DND-41 (cell line): ENCODE data around the gene OLFML1.

Experiments used
- ATAC-seq: fragments of 200-7000 bp; cut with Tn5 transposase; 3 replicates; pipeline ENCODE4 v1.9.1; 2021; ENCODE audit warnings: low read depth; ENCODE audit not compliant: insufficient read depth
- DNase-seq: peaks from one replicate; pipeline ENCODE4 v3.0.0-alpha.2; 2020
- H2AFZ ChIP-seq: 2 replicates; pipeline ENCODE4 v1.6.0; 2012; ENCODE audit warnings: low read depth, low read length
- H3K27ac ChIP-seq: 2 replicates; pipeline ENCODE4 v1.5.1; 2012; ENCODE audit warnings: low read length, inconsistent platforms
- H3K27me3 ChIP-seq: fragments of 200-600 bp; sonication (generic); 2 replicates; pipeline ENCODE4 v1.6.0; 2012; ENCODE audit warnings: low read length, mild to moderate bottlenecking, inconsistent platforms; ENCODE audit not compliant: insufficient read depth, poor library complexity
- H3K36me3 ChIP-seq: 2 replicates; pipeline ENCODE4 v1.5.1; 2012; ENCODE audit warnings: low read length, inconsistent platforms; ENCODE audit not compliant: insufficient read depth
- H3K4me1 ChIP-seq: 2 replicates; pipeline ENCODE4 v1.5.1; 2012; ENCODE audit warnings: mild to moderate bottlenecking, low read length; ENCODE audit not compliant: insufficient read depth
- H3K4me2 ChIP-seq: 2 replicates; pipeline ENCODE4 v1.6.0; 2012; ENCODE audit warnings: mild to moderate bottlenecking, moderate library complexity, low read length, inconsistent platforms; ENCODE audit not compliant: insufficient read depth
- H3K4me3 ChIP-seq, 2 experiments: fragments of 200-600 bp in 1 of 2; shearing (Covaris generic) in 1 of 2; 2 replicates each; pipeline ENCODE4 v1.5.1; 2012 to 2016; ENCODE audit warnings: inconsistent platforms in 2 of 2, low read length in 2 of 2, mild to moderate bottlenecking in 2 of 2, low read depth in 1 of 2, moderate library complexity in 1 of 2
- H3K79me2 ChIP-seq: 2 replicates; pipeline ENCODE4 v1.6.0; 2012; ENCODE audit warnings: low read length, inconsistent platforms; ENCODE audit not compliant: insufficient read depth
- H3K9ac ChIP-seq: 2 replicates; pipeline ENCODE4 v1.6.0; 2012; ENCODE audit warnings: low read depth, mild to moderate bottlenecking, inconsistent platforms, low read length, moderate library complexity
- H3K9me3 ChIP-seq: 2 replicates; pipeline ENCODE4 v1.5.1; 2012; ENCODE audit warnings: low read length, moderate library complexity, mild to moderate bottlenecking, inconsistent platforms; ENCODE audit not compliant: insufficient read depth, severe bottlenecking
- H4K20me1 ChIP-seq: 2 replicates; pipeline ENCODE4 v1.6.0; 2012; ENCODE audit warnings: low read length; ENCODE audit not compliant: insufficient read depth
- CTCF ChIP-seq: IDR thresholded peaks from 2 replicates; pipeline ENCODE4 v1.5.1; 2012; ENCODE audit warnings: borderline replicate concordance, low read length, moderate library complexity, mild to moderate bottlenecking; ENCODE audit not compliant: poor library complexity, severe bottlenecking; ENCODE audit errors: extremely low read depth
- EZH2 ChIP-seq: IDR thresholded peaks from 3 replicates; pipeline ENCODE4 v1.6.1; 2012; ENCODE audit warnings: borderline replicate concordance, low read depth, mild to moderate bottlenecking, moderate library complexity, low read length, inconsistent platforms; ENCODE audit not compliant: severe bottlenecking

OLFML1 gene

GRCh38 chr11:7480113-7480512 is 5.2 kb upstream of the OLFML1 start:
- Histone ChIP-seq H3K9ac (no peak overlapping the region), H3K4me1 (no peaks in the 10 kb centered on the region), H3K27ac (no peak overlapping the region), H3K36me3 (no peaks in the 10 kb centered on the region), H3K27me3 (peaks cover 2% of the 10 kb centered on the region), H3K9me3 (no peaks in the 10 kb centered on the region), H2AFZ (no peak overlapping the region), H4K20me1 (no peaks in the 10 kb centered on the region), H3K4me3 (no peak overlapping the region), H3K79me2 (no peaks in the 10 kb centered on the region), H3K4me2 (no peak overlapping the region)
- TF ChIP-seq CTCF (no peak), EZH2 (no peak)
- DNase-seq, result no peak
- ATAC-seq, result no peak

GRCh38 chr11:7484131-7484530 is 1.2 kb upstream of the OLFML1 start:
- no peaks in the 10 kb centered on the region for H4K20me1 ChIP-seq
- ATAC-seq, result no peak
- peaks cover 9% of the 10 kb centered on the region for H3K27me3 ChIP-seq
- no peaks in the 10 kb centered on the region for H3K4me1 ChIP-seq
- no peaks in the 10 kb centered on the region for H3K79me2 ChIP-seq
- no peak overlapping the region for H3K4me2 ChIP-seq
- TF ChIP-seq EZH2, result no peak
- no peak for TF ChIP-seq CTCF
- H3K36me3 ChIP-seq, result no peaks in the 10 kb centered on the region
- DNase-seq, result no peak
- no peak overlapping the region for H3K4me3 ChIP-seq
- no peak overlapping the region for H2AFZ ChIP-seq
- H3K9me3 ChIP-seq, result no peaks in the 10 kb centered on the region
- no peak overlapping the region for H3K27ac ChIP-seq
- H3K9ac ChIP-seq, result no peak overlapping the region

- no peaks in the 10 kb centered on the region for H4K20me1 ChIP-seq
- TF ChIP-seq CTCF, result no peak
- no peak for TF ChIP-seq EZH2
- peaks cover 11% of the 10 kb centered on the region for H3K27me3 ChIP-seq
- ATAC-seq, result no peak
- H3K9me3 ChIP-seq, result no peaks in the 10 kb centered on the region
- no peaks in the 10 kb centered on the region for H3K4me1 ChIP-seq
- H2AFZ ChIP-seq, result no peak overlapping the region
- H3K36me3 ChIP-seq, result no peaks in the 10 kb centered on the region
- H3K4me2 ChIP-seq, result no peak overlapping the region
- no peak overlapping the region for H3K4me3 ChIP-seq
- H3K79me2 ChIP-seq, result no peaks in the 10 kb centered on the region
- H3K9ac ChIP-seq, result no peak overlapping the region
- no peak for DNase-seq
- H3K27ac ChIP-seq, result no peak overlapping the region
Observed at GRCh38 chr11:7484645-7485044, 661 bp upstream of the OLFML1 start.
